Medulla oblongata (tissue), 1 donor: ENCODE results near the gene PLK2.

Experiments
- DNase-seq: peaks from one replicate; pipeline ENCODE4 v3.0.0-alpha.2; 2015; ENCODE audit errors: extremely low spot score

Gene PLK2

GRCh38 chr5:58460002-58460731 is at the start of gene PLK2:
Gene PLK2 (minus strand): TSS chr5:58460086. CDS start chr5:58459959, 127 bp downstream.
- peak; percentile 97 for DNase-seq

DNA sequence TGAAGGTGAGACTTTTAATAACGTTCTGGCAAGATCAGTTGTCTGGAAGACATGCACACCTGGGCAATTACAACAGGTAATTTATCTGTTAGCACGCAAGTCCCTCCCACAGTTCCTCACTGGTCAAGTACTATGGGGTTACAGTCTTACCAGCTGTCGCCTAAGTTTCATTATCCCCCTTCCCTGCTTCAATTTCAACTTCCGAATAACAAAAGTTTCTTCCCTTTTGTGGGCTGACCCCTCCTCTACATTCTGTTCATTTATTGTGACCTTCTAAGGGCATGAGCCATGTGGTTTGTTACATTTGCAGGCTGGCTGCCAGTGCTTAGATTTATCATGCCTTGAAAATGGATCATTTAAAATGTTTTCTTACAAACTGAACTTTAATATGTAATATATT is 47.8 kb upstream of the PLK2 start:
- DNase-seq, result no peak

DNA sequence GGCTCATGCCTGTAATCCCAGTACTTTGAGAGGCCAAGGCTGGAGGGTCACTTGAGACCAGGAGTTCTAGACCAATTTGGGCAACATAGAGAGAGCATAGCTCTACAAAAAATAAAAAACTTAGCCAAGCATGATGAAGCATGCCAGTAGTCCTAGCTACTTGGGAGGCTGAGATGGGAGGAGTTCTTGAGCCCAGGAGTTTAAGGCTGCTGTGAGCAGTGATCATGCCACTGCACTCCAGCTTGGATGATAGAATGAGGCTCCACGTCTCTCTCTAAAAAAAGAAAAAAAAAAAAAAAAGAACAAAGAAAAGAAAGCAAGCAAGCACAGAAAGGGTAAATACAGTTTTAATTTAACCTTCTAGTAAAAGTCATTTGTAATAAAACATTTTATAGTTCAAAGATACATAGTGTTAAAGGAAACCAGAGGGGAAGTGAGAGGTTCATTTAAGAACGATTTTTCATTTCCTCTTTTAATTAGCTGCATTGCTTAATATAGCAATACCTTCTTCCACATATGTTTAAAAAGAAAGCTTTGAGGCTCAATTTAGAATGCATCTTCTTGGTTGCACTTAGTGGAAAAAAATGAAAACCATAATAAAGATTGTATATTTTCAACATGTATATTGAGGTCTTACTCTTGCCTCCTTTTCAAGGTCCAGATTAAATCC is 46.2 kb upstream of the PLK2 start:
- DNase-seq, result no peak

DNA sequence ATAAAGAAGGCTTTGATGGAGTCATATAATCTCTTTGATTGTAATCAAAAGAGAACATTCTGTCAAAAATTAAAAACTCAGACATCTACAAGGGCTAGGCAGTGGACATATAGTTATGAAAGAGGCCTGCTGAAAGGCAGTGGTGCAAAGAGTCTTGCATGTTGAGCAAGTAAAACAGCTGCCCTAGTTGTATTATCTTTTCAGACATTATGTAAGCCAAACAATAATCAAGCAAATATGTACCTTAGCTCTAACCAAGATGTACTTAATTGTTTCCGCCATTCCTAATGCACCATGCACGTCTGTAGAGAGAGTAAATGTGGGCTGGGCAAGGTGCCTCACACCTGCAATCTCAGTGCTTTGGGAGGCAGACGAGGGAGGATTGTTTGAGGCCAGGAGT is 45.6 kb upstream of the PLK2 start:
- DNase-seq, result no peak

GRCh38 chr5:58504766-58505165 is 44.9 kb upstream of the PLK2 start:
- DNase-seq, result no peak

DNA sequence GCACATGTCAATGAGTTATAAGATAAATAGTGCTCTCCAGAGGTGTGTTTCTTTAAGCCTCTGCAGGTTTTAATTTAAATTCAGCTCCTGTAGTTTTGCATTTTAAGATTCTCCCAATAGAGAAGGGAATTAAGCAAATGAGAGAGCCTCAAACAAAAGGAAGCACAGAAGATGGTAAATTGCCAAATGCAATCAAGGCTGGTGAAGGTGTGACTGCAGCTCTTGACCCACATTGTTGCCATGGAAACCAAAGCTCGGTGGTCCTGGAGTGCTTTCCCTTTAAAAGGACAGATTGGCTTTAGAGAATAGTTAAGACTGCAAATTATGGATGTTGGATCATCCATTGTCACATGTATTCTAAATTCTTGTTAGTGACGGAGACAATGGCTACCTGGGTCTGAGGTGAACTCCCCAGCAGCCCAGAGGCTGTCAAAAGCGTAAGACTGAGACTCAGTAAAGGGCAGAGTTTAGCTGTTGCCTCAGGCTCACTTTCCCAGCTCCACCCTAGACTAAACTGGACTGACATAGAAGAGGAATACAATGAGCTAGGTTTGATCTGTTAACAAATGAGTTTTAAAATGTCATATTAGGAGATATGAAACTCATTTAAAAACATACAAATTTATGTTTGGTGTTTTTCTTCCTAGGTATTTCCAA is 43.6 kb upstream of the PLK2 start:
- DNase-seq, result no peak

DNA sequence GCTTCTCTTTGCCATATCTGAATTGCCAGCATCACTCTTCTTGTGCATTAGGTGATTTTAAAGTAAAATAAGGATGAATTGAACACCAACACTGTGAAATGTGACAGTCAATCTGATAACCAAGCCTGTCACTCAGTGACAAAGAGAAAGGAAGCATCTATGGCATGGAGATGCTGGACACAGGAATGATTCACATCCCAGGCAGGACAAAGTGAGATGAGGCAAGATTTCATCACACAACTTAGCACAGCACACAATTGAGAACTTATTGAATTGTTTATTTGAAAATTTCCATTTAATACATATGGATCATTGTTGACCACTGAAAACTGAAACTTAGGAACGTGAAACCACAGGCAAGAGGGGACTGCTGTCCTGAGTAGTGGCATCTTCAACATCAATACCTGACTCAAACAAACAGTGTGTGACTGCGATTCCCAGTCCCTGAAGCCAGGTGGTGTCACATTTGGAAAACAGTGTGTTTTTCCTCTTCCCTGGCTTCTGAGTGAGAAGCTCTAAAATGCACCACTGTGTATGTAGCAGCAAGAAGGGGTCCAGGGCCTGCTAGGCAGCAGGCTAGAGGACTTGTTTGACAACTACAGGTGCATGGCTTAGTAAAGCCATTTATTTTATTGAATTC is 42.0 kb upstream of the PLK2 start:
- no peak for DNase-seq

GRCh38 chr5:58499941-58500340 is 40.1 kb upstream of the PLK2 start:
- no peak for DNase-seq

DNA sequence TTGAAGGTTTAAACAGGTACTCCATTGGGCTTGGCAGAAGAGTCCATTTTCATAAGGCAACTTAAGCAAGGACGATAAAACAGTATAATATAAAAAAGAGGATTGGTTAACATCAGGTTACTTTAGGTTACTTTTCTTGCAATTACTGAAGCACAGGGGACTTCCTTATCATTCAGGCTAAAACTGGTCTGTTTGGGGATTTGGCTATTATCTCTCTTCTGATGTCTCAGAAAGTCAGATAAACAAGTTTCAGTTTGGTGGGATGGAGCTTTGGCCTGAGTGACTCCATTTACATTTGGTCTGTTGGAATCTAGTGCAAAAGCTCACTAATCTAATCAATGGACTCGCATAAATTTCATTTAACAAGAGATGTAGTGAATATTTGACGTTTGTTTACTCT is 39.3 kb upstream of the PLK2 start:
- DNase-seq, result no peak

DNA sequence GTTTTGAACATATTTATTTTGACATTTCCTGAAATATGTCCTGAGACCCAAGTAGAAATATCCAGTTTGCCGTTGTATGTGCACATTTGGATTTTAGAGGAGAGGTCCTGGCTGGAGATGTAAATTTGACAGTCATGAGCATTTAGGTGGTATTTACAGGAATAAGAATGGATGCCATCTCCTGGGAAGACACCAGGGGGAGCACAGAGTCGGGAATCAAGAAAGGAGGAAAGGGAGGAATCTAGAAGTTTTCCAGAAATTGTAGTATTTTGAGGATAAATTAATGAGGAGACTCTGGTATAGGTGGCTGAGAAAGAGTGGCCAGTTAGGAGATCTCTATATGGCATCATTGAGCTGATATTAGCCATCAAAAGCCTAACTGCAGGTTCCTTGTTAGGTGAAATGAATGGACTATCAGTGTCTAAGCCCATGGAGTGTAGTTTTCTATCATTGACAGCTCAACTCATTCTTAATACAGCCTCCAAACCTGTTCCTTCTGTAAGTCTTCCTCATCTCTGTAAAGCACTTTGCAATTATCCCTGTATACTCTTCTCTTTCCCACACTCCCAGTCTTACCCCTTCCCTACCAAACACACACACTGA is 38.6 kb upstream of the PLK2 start:
- DNase-seq, result peak; percentile 54

DNA sequence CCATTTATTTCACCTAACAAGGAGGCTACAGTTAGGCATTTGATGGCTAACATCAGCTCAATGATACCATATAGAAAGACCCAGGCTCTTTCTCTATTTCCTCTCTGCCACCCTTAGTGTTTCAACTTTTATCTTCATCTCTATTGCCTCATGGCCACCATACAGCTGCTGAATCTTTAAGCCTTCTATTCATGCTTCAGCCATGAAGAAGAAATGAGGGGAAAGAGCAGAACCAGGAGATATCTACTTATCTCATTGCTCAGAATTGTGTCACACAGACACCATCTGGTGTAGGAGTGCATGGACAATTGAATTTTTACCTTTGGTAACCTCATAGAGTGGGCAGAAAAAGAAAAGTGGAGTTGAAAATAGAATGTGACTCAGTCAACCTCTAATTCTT is 38.0 kb upstream of the PLK2 start:
- no peak for DNase-seq

DNA sequence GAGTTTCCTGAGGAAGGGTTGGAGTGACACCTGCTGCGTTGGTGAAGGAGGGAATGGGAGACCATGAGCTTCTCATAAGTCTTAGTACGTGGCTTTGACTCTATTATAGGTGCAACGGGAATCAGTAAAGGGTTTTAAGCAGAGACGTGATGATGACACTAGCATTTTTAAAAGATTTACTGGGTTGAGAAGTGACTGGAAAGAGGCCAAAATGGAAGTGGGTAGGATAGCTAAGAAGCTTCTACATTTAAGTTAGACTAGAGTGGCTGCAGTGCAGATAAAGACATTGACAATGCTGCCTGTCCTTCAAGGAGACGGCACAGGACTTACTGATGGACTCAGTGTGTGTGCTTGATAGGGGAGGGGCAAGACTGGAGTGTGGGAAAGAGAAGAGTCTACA is 37.5 kb upstream of the PLK2 start:
- DNase-seq, result no peak

DNA sequence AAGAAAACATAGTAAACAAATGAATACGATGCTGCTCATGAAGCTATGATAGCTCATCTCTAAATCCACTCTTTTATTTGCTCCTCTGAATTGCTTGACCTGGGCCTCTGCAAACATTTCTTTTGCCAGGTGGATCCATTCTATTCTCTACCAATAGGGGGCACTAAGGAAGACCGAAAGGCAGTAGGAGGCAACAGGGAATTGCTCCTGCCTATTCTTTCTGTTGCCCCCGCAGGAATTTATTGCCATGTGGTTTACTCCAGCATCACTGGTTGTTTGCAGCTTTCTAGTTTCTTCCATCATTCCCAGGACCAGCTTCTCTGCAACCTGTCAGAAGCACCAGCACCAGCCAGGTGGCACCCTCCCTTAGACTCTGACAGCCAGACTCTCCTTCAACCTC is 36.6 kb upstream of the PLK2 start:
- no peak for DNase-seq

GRCh38 chr5:58493141-58493540 is 33.3 kb upstream of the PLK2 start:
- no peak for DNase-seq

DNA sequence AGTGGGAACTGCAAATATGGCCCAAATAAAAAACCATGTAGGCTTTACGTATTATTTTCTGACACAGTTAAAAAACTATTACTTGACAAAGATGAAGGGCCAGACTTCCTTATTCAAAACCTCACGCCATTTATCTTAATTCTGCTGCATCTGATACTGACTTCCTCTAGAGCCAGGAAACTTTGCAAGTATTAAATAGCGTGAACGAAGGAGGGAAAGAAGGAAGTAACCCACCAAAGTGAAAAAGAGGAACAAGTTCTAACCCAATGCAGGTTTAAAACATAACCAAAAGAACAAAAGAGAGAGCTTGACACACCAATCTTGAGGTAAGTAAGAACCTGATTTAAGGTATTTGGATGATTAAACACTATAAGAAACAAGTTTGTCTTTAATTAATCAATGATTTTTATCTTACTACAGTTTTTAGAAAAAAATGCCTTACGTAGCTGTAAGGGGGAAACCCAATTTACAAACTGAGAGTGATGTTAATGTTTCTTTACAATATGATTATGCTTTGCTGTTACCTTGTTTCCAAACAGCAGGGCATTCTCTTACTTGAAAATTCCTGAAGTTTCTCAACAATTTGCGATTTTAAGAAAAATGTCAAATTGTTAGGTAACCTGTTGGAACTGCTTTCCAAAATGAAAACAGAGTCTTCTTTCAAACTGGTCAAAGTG is 31.5 kb upstream of the PLK2 start, which contains the start of gene GAPT:
GAPT (plus strand) TSS at position 220 of the 677 bp plus-strand sequence. CDS start 3,102 bp downstream, outside the sequence.
- peak; percentile 70 for DNase-seq

GRCh38 chr5:58490402-58491050 is 30.6 kb upstream of the PLK2 start:
- peak; percentile 25 for DNase-seq

DNA sequence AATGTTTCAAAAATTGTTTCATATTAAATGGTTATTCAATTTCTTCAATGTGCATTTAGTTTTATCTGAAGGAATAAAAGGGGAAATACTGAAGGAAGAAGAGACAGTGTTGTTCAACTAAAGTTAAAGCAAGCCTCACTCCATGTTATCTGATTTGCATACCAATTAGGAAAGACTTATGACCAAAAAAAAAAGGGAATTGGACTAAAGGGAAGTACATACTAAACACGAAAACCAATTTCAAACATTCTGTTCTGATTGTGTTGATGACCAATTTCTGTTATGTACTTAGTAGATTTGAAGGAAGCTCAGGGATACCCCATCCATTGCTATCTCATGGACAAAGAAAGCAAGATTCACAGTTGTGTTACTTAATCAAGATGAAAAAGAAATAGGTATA is 26.4 kb upstream of the PLK2 start:
- no peak for DNase-seq

DNA sequence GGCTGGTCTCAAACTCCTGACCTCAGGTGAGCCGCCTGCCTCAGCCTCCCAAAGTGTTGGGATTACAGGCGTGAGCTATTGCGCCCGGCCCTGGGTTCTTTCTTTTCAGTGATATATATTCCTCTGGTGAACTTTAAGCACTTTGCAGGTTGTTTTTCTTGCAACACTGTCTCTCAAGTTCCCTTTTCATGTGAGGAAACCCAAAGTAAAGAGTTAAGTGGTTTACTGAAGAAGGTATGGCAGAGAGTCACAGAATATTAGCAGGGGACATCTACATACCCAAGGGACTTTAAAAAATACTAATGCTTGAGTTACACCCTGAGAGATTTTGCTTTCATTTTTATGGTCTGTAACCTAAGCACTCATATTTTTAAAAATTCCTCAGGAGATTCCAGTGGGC is 24.6 kb upstream of the PLK2 start:
- no peak for DNase-seq

DNA sequence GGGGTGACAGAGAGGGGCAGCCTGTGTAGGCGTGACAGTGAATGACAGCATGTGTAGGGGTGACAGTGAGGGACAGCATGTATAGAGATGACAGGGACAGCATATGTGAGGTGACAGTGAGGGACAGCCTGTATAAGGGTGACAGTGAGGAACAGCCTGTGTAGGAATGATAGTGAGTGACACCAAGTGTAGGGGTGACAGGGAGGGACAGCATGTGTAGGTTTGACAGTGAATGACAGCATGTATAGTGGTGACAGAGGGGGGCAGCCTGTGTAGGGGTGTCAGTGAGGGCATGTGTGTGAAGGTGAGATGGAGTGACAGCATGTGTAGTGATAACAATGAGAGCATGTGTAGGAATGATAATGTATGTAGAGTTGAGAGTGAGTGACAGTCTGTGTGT is 22.6 kb upstream of the PLK2 start:
- no peak for DNase-seq

DNA sequence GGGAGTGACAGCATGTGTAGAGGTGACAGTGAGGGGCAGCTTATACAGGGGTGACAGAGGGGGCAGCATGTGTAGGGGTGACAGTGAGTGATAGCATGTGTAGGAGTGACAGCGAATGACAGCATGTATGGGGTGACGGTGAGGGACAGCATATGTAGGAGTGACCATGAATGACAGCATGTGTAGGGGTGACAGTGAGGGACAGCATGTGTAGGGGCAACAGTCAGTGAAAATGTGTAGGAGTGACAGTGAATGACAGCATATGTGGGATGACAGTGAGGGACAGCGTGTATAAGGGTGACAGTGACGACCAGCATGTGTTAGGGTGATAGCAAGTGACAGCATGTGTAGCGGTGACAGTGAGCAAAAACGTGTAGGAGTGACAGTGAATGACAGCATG is 21.9 kb upstream of the PLK2 start:
- DNase-seq, result no peak
